ENCODE measurements around the gene VTA1.
A peak's percentile ranks its signal among the peaks of the same experiment; 100 is the strongest.

The VTA1 gene

GRCh38 chr6:142172758-142173157 is 25.7 kb downstream of the VTA1 start:
- H3K27ac ChIP-seq, result peak overlapping the region; percentile 66
- TF ChIP-seq ZFX (IDR thresholded peaks at IDR 0.05; ENCODE audit: borderline replicate concordance) (no peak), CTCF (IDR thresholded peaks at IDR 0.05) (no peak)

GRCh38 chr6:142173980-142174379 is 26.9 kb downstream of the VTA1 start:
- TF ChIP-seq CTCF (IDR thresholded peaks at IDR 0.05), result no peak
- no peak for TF ChIP-seq ZFX (IDR thresholded peaks at IDR 0.05; ENCODE audit: borderline replicate concordance)
- no peak overlapping the region for H3K27ac ChIP-seq

- H3K27ac ChIP-seq, result no peak overlapping the region
- TF ChIP-seq CTCF (IDR thresholded peaks at IDR 0.05), result no peak
These were observed 27.6 kb downstream of the VTA1 start for GRCh38 chr6:142174703-142175102.

GRCh38 chr6:142178129-142178528 is 31.1 kb downstream of the VTA1 start:
- H3K27ac ChIP-seq, result no peak overlapping the region

GRCh38 chr6:142182004-142182403 is 34.9 kb downstream of the VTA1 start:
- no peak for TF ChIP-seq ZFX (IDR thresholded peaks at IDR 0.05; ENCODE audit: borderline replicate concordance)
- TF ChIP-seq CTCF (IDR thresholded peaks at IDR 0.05), result no peak
- no peak overlapping the region for H3K27ac ChIP-seq

More at GRCh38 chr6:142178129-142178528, 31.1 kb downstream of the VTA1 start:
- TF ChIP-seq ZFX (IDR thresholded peaks at IDR 0.05; ENCODE audit: borderline replicate concordance) (no peak), CTCF (IDR thresholded peaks at IDR 0.05) (no peak)

GRCh38 chr6:142183351-142183750 is 36.3 kb downstream of the VTA1 start:
- TF ChIP-seq ZFX (IDR thresholded peaks at IDR 0.05; ENCODE audit: borderline replicate concordance) (no peak), CTCF (IDR thresholded peaks at IDR 0.05) (no peak)
- no peak overlapping the region for H3K27ac ChIP-seq

- H3K27ac ChIP-seq, result no peak overlapping the region
- TF ChIP-seq ZFX (IDR thresholded peaks at IDR 0.05; ENCODE audit: borderline replicate concordance) (no peak), CTCF (IDR thresholded peaks at IDR 0.05) (no peak)
These were observed 37.2 kb downstream of the VTA1 start for GRCh38 chr6:142184307-142184706.

Data from 22Rv1 (cell line).